ENCODE data around the gene ADAMTSL3. TPM values are rescaled to one million over a fixed set of nuclear protein-coding genes. Genes with fewer than 3 reads are reported as not detected.
"Not testable (repeated sequence)": the region's sequence is repeated elsewhere in the genome, so short reads cannot be mapped to it uniquely, and the experiment has no call there.

The ADAMTSL3 gene
- polyA plus RNA-seq, 3 donors, result 3.2 to 5.3 (median 4.6) TPM

- DNase-seq (ENCODE audit: extremely low read depth in 1 of 11, low read depth in 9 of 11, low spot score in 4 of 11), result no peak
Observed at GRCh38 chr15:83694015-83694414, 40.1 kb downstream of the ADAMTSL3 start.

DNA sequence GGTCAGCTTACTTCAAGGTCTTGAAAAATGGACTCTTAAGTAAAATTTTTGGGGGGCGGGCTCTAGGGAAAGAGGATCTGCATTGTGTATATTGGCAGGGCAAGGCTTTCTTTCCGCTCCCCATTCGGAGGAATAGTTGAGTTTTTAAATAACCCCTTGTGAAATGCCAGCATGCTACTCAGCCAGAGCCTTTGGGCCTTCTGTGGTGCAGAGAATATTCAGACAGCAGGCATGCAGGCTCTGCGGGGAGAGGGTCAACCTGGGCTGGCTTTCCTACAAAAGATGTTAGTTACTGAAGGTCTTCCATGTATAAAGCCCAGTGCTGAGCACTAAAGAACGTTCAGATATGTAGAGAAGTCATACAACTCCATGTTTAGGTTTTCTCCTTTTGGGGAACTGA lies 40.6 kb downstream of the ADAMTSL3 start:
- no peak for DNase-seq (ENCODE audit: extremely low read depth in 1 of 11, low read depth in 9 of 11, low spot score in 4 of 11)

DNA sequence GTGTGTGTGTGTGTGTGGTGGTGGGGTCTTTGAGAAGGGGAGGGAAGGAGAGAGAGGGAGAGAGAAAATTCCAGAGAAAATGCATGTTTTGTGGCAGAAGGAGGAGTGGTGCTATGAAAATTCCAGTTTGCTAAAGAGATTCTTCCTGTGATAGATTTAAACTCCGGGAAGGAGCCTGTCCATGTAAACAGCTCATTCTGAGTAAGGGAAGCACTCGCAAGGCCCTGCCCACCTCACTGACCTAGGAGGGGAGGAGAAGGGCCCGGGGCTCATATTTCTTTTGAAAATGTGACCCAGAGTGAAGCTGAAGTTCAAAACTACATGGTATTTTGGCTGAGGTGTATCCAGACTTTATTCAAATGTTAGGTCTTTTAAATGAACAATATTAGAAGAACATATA lies 41.3 kb downstream of the ADAMTSL3 start:
- no peak for DNase-seq (ENCODE audit: extremely low read depth in 1 of 11, low read depth in 9 of 11, low spot score in 4 of 11)

- DNase-seq (ENCODE audit: extremely low read depth in 1 of 11, low read depth in 9 of 11, low spot score in 4 of 11), result no peak
Observed at GRCh38 chr15:83695901-83696425, 42.0 kb downstream of the ADAMTSL3 start.

DNA sequence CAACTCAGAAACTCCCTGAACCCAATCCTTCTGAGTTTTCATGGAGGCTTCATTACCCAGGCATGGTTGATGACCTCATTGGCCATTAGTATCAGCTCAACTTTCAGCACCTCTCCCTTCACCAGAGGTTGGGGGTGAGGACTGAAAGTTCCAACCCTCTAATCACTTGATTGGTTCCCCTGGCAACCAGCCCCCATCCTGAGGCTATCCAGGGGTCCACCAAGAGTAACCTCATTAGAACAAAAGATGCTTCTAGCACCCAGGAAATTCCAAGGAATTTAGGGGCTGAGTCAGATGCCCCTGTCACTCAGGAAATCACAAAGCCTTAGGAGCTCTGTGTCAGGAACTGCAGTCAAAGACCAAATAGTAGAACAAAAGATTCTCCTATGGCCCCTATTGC lies 43.8 kb downstream of the ADAMTSL3 start:
- no peak for DNase-seq (ENCODE audit: extremely low read depth in 1 of 11, low read depth in 9 of 11, low spot score in 4 of 11)

DNA sequence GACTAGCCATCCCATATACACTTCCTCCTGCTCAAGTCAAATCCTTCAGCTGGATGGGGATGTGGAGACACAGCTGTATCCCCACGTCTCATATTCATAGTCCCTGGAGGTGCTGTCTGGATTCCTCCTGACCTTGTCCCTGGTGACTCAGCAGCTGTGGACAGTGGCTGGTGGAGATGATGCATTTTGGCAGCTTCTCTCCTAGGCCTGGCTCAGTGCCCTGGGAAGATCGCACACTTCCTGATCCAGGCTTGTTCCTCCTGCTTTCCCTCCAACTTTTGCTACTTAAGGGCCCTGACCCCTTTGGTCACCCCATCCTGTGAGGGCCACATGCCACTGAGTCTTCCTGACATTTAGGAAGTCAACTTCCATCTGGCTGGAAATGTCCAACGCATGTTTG lies 44.4 kb downstream of the ADAMTSL3 start:
- DNase-seq (ENCODE audit: extremely low read depth in 1 of 11, low read depth in 9 of 11, low spot score in 4 of 11), result no peak

- DNase-seq (ENCODE audit: extremely low read depth in 1 of 11, low read depth in 9 of 11, low spot score in 4 of 11), result no peak
Observed at GRCh38 chr15:83699028-83699427, 45.1 kb downstream of the ADAMTSL3 start.

GRCh38 chr15:83700082-83700481 lies 46.2 kb downstream of the ADAMTSL3 start:
- no peak for DNase-seq (ENCODE audit: extremely low read depth in 1 of 11, low read depth in 9 of 11, low spot score in 4 of 11)

DNA sequence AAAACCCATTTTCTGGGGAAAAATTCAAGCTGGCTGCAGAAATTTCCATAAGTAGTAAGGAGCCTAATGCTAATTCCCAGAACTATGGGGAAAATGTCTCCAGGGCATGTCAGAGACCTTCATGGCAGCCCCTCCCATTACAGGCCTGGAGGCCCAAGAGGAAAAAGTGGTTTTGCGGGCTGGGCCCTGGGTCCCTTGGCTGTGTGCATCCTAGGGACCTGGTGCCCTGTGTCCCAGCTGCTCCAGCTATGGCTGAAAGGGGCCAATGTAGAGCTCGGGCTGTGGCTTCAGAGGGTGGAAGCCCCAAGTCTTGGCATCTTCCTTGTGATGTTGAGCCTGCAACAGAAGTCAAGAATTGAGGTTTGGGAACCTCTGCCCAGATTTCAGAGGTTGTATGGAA lies 48.4 kb downstream of the ADAMTSL3 start:
- DNase-seq (ENCODE audit: extremely low read depth in 1 of 11, low read depth in 9 of 11, low spot score in 4 of 11), result not testable (repeated sequence)

DNA sequence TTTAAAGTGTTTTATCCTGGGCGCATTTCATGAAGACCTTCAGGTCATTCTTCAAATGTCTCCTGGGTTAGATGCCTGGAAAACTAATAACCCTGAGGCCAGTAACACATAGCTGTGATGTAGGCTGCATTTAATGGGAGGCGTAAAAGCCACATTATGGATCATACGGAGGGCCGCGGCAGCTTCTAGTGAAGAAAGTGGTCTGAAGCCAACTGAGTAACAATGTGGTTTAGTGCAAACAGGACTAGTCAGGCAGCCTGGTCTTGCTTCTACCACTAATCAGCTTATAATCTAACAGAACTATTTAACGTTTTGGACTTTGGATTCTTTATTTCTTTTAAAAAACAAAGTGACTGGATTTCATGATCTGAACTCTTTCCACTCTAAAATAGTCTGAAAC lies 54.4 kb downstream of the ADAMTSL3 start:
- no peak for DNase-seq (ENCODE audit: extremely low read depth in 1 of 11, low read depth in 9 of 11, low spot score in 4 of 11)

DNA sequence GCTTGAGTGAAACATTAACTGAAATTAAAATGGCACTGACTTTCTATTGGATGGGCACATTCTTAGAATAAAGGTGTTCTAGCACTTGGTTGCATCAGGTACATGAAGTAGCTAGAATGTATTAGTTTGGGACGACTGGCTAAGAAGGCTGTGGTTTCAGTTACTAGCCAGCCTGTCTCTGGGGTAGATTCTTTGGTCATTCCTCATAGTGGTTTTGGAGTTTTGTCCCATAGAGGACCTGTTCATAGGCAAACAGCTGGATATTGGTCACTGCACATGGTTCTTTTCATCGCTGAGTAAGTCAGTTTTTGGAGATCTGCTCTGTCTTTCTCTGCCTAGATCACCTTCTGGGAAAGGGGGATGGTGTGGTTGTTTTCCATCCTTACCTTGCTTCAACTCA lies 55.3 kb downstream of the ADAMTSL3 start:
- no peak for DNase-seq (ENCODE audit: extremely low read depth in 1 of 11, low read depth in 9 of 11, low spot score in 4 of 11)

DNA sequence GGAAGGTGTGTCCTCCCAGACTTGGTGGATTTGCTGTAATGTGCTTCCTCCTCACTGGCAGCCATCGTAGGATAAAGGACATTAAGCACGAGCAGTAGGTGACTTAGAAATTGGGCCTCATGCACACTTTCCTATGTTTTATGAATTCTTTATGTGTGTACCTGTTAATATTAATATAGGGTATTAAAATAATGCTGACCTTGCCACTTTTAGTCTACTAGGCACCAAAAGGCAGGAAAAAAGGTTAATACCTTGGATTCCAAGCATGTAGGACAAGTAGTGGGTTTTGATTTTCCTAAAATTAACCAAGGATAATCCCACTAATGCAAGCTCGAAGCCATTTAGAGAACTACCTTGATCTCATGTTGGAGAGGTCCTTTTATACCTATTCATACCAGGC lies 55.9 kb downstream of the ADAMTSL3 start:
- no peak for DNase-seq (ENCODE audit: extremely low read depth in 1 of 11, low read depth in 9 of 11, low spot score in 4 of 11)

DNA sequence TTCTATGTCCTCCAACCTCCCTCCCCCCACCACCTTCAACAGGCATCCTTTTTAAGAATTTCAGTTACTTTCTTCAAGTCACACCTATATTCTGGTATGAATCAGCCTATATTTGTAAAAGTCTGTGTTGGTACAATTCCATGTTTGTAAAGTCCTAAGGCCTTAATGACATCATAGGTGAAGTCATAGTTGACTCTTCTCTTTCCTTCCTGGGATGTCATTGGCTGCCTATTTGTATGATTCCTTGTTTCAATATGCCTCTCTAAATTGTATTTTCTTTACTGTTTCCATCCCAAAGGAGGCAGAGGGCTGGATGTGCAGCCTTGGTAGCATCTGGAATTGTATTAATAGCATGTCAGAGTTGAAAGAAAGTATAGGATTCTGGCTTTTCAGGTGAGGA lies 56.5 kb downstream of the ADAMTSL3 start:
- no peak for DNase-seq (ENCODE audit: extremely low read depth in 1 of 11, low read depth in 9 of 11, low spot score in 4 of 11)

GRCh38 chr15:83711236-83711635 lies 57.3 kb downstream of the ADAMTSL3 start:
- DNase-seq (ENCODE audit: extremely low read depth in 1 of 11, low read depth in 9 of 11, low spot score in 4 of 11), result no peak

GRCh38 chr15:83713242-83713641 lies 59.3 kb downstream of the ADAMTSL3 start:
- DNase-seq (ENCODE audit: extremely low read depth in 1 of 11, low read depth in 9 of 11, low spot score in 4 of 11), result no peak

DNA sequence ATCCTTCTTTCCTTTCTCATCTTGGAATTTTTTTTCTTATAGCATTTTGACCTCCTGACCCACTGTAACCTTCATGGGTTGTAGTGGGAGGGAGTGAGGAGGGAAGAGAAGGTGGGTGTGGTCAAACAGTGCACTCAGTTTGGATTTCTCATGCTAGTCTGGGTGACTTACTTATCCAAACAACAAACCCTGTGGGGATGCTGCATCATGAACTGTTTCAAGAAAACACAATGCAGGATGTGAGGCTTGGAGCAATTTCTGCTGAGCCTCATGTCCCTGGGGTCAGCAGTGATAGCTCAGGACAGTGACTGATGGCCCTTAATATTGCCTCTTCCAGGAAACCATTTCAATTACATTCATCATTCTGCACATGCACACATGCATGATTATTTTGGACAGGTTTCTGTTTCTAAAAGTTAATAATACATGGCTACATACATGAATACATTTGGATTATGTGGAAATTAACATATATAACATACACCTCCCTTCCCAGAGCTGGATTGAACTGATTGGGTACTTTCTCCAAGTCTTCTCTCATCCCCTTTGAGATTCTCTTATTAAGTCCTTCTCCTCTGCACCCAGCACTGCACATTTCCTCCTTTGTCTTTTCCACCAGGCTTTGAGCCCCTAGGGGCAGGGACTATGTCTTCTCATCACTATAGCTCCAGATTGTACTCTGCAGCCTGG lies 61.2 kb downstream of the ADAMTSL3 start:
- no peak for DNase-seq (ENCODE audit: extremely low read depth in 1 of 11, low read depth in 9 of 11, low spot score in 4 of 11)

DNA sequence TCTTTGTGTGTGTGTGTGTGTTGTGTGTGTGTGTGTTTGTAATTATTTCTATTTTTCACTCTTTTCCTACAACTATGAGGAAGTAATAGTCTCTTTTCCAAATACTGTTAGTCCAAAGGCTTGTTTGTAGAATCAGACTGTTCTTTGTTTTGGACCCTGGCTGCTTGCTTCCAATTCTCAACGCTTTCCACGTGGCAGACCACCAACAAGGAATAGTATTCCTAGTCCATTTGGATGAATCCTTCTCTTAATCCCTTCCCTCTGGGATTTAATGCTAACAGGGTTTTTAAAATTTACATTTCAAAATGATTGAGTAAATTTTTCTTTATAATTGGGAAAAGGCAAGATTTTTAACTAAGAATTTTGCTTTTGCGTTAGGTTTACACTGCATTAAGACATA lies 62.7 kb downstream of the ADAMTSL3 start:
- DNase-seq (ENCODE audit: extremely low read depth in 1 of 11, low read depth in 9 of 11, low spot score in 4 of 11), result no peak

- DNase-seq (ENCODE audit: extremely low read depth in 1 of 11, low read depth in 9 of 11, low spot score in 4 of 11), result no peak
Observed at GRCh38 chr15:83717010-83717409, 63.1 kb downstream of the ADAMTSL3 start.

DNA sequence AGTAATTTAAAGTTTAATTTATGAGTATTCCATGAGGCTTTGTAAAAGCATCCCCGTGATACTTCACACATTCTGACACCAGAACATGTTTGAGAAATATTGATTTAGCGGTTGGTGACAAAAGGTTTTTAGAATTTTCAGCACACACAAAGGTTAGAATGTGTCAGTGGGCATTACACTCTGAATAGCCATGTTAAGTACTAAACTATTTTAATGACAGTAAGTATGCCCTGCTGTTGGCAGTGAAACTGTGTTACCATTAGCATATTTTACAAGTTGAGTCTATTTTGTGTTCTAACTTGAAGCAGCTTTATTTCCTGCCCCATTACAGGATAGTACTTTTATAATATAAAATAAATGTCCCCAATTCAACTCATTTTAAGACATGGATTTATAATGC lies 66.5 kb downstream of the ADAMTSL3 start:
- no peak for DNase-seq (ENCODE audit: extremely low read depth in 1 of 11, low read depth in 9 of 11, low spot score in 4 of 11)

DNA sequence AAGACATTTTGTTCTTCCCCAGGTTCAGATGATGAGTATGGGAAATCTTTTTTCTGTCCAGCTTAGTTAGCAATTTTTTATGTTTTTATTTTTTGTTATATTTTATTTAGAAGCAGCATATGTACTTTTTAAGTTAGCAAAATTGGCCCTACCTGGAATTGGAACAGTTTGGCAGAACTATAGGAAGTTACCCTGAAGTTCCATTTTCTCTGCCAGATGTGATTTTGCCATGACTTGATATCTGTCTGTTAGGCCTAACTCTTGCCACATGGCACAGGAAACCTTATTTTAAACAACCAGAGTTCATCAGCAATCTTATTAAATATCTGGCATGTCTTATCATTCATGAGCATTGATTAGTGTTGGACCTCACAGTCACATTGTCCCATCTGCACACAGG lies 67.1 kb downstream of the ADAMTSL3 start:
- no peak for DNase-seq (ENCODE audit: extremely low read depth in 1 of 11, low read depth in 9 of 11, low spot score in 4 of 11)

GRCh38 chr15:83721981-83722380 lies 68.1 kb downstream of the ADAMTSL3 start:
- no peak for DNase-seq (ENCODE audit: extremely low read depth in 1 of 11, low read depth in 9 of 11, low spot score in 4 of 11)

Data from renal cortex interstitium (tissue), 11 donors.